HEK293 (cell line): ENCODE measurements around the gene OVOL3.

ENCODE experiments used
- CTCF ChIA-PET: fragments of 350-600 bp; formaldehyde crosslinking; extraction: SDS; loops from one replicate; lab custom pipeline; 2021; ENCODE audit warnings: antibody characterized with exemption; lab: Yijun Ruan, JAX
- POLR2A ChIA-PET: fragments of 300-600 bp; formaldehyde crosslinking; extraction: SDS; loops from one replicate; lab custom pipeline; 2020; ENCODE audit warnings: antibody characterized with exemption, inconsistent platforms; lab: Yijun Ruan, JAX
- H3K27ac ChIP-seq: fragments of 200-500 bp; sonication (Bioruptor generic); 2 replicates; pipeline ENCODE4 v1.5.1; 2014; ENCODE audit warnings: low read depth, low read length, control low read depth, inconsistent platforms; ENCODE audit errors: extremely low read depth
- H3K36me3 ChIP-seq, 2 experiments: fragments of 200-500 bp in 1 of 2; sonication (Bioruptor generic) in 1 of 2; 1 replicate in 1 of 2; 2 replicates in 1 of 2; pipeline ENCODE4 v1.5.1; 2014 to 2017; ENCODE audit warnings: inconsistent platforms in 2 of 2, low read length in 2 of 2; ENCODE audit not compliant: control insufficient read depth in 2 of 2, insufficient read depth in 1 of 2
- H3K4me1 ChIP-seq: fragments of 200-500 bp; sonication (Bioruptor generic); 2 replicates; pipeline ENCODE4 v1.5.1; 2014; ENCODE audit warnings: mild to moderate bottlenecking, low read length, inconsistent platforms; ENCODE audit not compliant: control insufficient read depth, insufficient read depth
- H3K4me3 ChIP-seq: 2 replicates; pipeline ENCODE4 v1.5.1; 2011; ENCODE audit warnings: low read depth, mild to moderate bottlenecking, control low read depth, low read length, moderate library complexity
- H3K9me3 ChIP-seq: fragments of 200-500 bp; sonication (Bioruptor generic); 2 replicates; pipeline ENCODE4 v1.5.1; 2014; ENCODE audit warnings: low read depth, low read length, inconsistent platforms; ENCODE audit not compliant: control insufficient read depth, insufficient read depth
- EGR2 ChIP-seq: fragments of 450-650 bp; formaldehyde crosslinking; IDR thresholded peaks from 2 replicates; pipeline ENCODE4 v1.5.1; 2016; ENCODE audit warnings: low read depth, missing biosample characterization, missing genetic modification characterization
- FEZF1 ChIP-seq: fragments of 450-650 bp; formaldehyde crosslinking; IDR thresholded peaks from 2 replicates; pipeline ENCODE4 v1.5.1; 2016; ENCODE audit warnings: missing biosample characterization, missing genetic modification characterization
- GLI4 ChIP-seq: fragments of 450-650 bp; formaldehyde crosslinking; IDR thresholded peaks from 2 replicates; pipeline ENCODE4 v1.5.1; 2016; ENCODE audit warnings: missing biosample characterization, missing genetic modification characterization
- KLF10 ChIP-seq: fragments of 450-650 bp; IDR thresholded peaks from 2 replicates; pipeline ENCODE4 v1.5.1; 2018; ENCODE audit warnings: missing biosample characterization, mild to moderate bottlenecking, missing genetic modification characterization
- PRDM1 ChIP-seq: fragments of 450-650 bp; formaldehyde crosslinking; IDR thresholded peaks from 2 replicates; pipeline ENCODE4; 2016; ENCODE audit warnings: missing biosample characterization, missing genetic modification characterization
- REST ChIP-seq: fragments of 450-650 bp; formaldehyde crosslinking; IDR thresholded peaks from 2 replicates; pipeline ENCODE4 v1.5.1; 2016; ENCODE audit warnings: missing biosample characterization, missing genetic modification characterization
- SCRT2 ChIP-seq: fragments of 450-650 bp; formaldehyde crosslinking; IDR thresholded peaks from 2 replicates; pipeline ENCODE4 v1.5.1; 2016; ENCODE audit warnings: missing biosample characterization, missing genetic modification characterization
- SP2 ChIP-seq: fragments of 450-650 bp; formaldehyde crosslinking; IDR thresholded peaks from 2 replicates; pipeline ENCODE4 v1.5.1; 2016; ENCODE audit warnings: missing biosample characterization, missing genetic modification characterization
- TCF7L2 ChIP-seq: IDR thresholded peaks from 2 replicates; pipeline ENCODE4 v1.6.1; 2011; ENCODE audit warnings: low read depth, mild to moderate bottlenecking, inconsistent platforms, low read length, moderate library complexity, borderline replicate concordance
- YY1 ChIP-seq: fragments of 450-650 bp; formaldehyde crosslinking; IDR thresholded peaks from 2 replicates; pipeline ENCODE4 v1.5.1; 2018; ENCODE audit warnings: missing biosample characterization, missing genetic modification characterization
- ZFHX2 ChIP-seq: fragments of 450-650 bp; formaldehyde crosslinking; conservative IDR thresholded peaks from 2 replicates; pipeline ENCODE4 v1.5.1; 2016; ENCODE audit warnings: missing biosample characterization, missing genetic modification characterization
- ZNF121 ChIP-seq: fragments of 450-650 bp; formaldehyde crosslinking; IDR thresholded peaks from 2 replicates; pipeline ENCODE4 v1.5.1; 2016; ENCODE audit warnings: missing biosample characterization, missing genetic modification characterization
- ZNF19 ChIP-seq: fragments of 450-650 bp; formaldehyde crosslinking; IDR thresholded peaks from 2 replicates; pipeline ENCODE4; 2016; ENCODE audit warnings: missing biosample characterization, missing genetic modification characterization, low read depth
- ZNF404 ChIP-seq: fragments of 450-650 bp; formaldehyde crosslinking; IDR thresholded peaks from 2 replicates; pipeline ENCODE4 v1.5.1; 2017; ENCODE audit warnings: missing biosample characterization, missing genetic modification characterization
- ZNF433 ChIP-seq: fragments of 450-650 bp; formaldehyde crosslinking; IDR thresholded peaks from 2 replicates; pipeline ENCODE4 v1.5.1; 2016; ENCODE audit warnings: missing biosample characterization, missing genetic modification characterization, low read depth
- ZNF521 ChIP-seq: fragments of 450-650 bp; formaldehyde crosslinking; IDR thresholded peaks from 2 replicates; pipeline ENCODE4 v1.5.1; 2017; ENCODE audit warnings: missing biosample characterization, mild to moderate bottlenecking, missing genetic modification characterization
- ZNF549 ChIP-seq: fragments of 450-650 bp; IDR thresholded peaks from 2 replicates; pipeline ENCODE4 v1.5.1; 2018; ENCODE audit warnings: missing biosample characterization, missing genetic modification characterization, mild to moderate bottlenecking, inconsistent platforms, moderate library complexity
- ZNF571 ChIP-seq: fragments of 450-650 bp; formaldehyde crosslinking; IDR thresholded peaks from 2 replicates; pipeline ENCODE4 v1.5.0; 2017; ENCODE audit warnings: missing biosample characterization, missing genetic modification characterization
- ZNF585B ChIP-seq: fragments of 450-650 bp; formaldehyde crosslinking; IDR thresholded peaks from 2 replicates; pipeline ENCODE4 v1.5.1; 2016; ENCODE audit warnings: missing biosample characterization, missing genetic modification characterization
- ZNF600 ChIP-seq: fragments of 450-650 bp; formaldehyde crosslinking; IDR thresholded peaks from 2 replicates; pipeline ENCODE4 v1.5.1; 2016; ENCODE audit warnings: missing biosample characterization, missing genetic modification characterization
- ZNF658 ChIP-seq: fragments of 450-650 bp; formaldehyde crosslinking; IDR thresholded peaks from 2 replicates; pipeline ENCODE4; 2016; ENCODE audit warnings: missing biosample characterization, missing genetic modification characterization
- TF ChIP-seq, protein P1 (sequence below): fragments of 450-650 bp; formaldehyde crosslinking; conservative IDR thresholded peaks from 2 replicates; pipeline ENCODE4 v1.5.1; 2016; ENCODE audit warnings: low read depth, missing biosample characterization, missing genetic modification characterization
- TF ChIP-seq, protein P2 (sequence below): fragments of 450-650 bp; IDR thresholded peaks from 2 replicates; pipeline ENCODE4 v1.5.1; 2018; ENCODE audit warnings: missing biosample characterization, missing genetic modification characterization

The OVOL3 gene

DNA sequence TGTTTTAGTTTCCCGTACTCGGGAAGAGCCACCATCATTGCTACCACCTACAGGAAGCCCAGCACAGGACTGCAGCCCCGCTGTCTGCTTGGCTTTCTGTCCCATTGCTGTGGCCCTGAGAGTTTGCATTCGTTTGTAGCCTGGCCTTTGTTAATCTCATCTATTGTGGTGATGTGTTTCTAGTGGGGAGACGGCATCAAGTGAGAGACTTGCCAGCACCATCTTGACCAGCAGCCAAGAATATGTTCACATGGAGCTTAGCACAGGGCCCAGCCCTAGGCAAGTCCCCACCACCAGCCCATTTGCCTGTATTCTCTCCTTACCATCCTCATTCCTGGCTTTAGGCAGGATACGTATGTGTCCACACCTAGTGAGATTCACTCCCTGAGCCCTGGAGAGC lies 17.3 kb upstream of the OVOL3 start (continued):
- TF ChIP-seq ZNF521 (no peak), ZNF121 (tag by site-specific recombination) (no peak), KLF10 (tag by site-specific recombination) (no peak), PRDM1 (tag by site-specific recombination) (no peak), YY1 (no peak)

GRCh38 chr19:36097036-36097435 lies 13.9 kb upstream of the OVOL3 start:
- Histone ChIP-seq H3K9me3 (no peaks in the 10 kb centered on the region), H3K36me3 (peaks cover 85 to 96% of the 10 kb centered on the region in 2 experiments), H3K4me1 (no peaks in the 10 kb centered on the region), H3K4me3 (no peak overlapping the region), H3K27ac (no peak overlapping the region; the same call in 1 of the 2 replicates)
- CTCF ChIA-PET, result interaction anchor here (0.7 to 2.1 kb wide), 2 partner anchors 31 to 41 kb away, joined by 3 to 7 read pairs; no protein-coding TSS in a partner anchor
- TF ChIP-seq EGR2 (tag by site-specific recombination), result peak; percentile 64
- TF ChIP-seq ZFHX2 (tag by site-specific recombination), result 0 out of 2 replicates have a peak, but pooled peaks have one; percentile 19
- TF ChIP-seq, protein P1, sequence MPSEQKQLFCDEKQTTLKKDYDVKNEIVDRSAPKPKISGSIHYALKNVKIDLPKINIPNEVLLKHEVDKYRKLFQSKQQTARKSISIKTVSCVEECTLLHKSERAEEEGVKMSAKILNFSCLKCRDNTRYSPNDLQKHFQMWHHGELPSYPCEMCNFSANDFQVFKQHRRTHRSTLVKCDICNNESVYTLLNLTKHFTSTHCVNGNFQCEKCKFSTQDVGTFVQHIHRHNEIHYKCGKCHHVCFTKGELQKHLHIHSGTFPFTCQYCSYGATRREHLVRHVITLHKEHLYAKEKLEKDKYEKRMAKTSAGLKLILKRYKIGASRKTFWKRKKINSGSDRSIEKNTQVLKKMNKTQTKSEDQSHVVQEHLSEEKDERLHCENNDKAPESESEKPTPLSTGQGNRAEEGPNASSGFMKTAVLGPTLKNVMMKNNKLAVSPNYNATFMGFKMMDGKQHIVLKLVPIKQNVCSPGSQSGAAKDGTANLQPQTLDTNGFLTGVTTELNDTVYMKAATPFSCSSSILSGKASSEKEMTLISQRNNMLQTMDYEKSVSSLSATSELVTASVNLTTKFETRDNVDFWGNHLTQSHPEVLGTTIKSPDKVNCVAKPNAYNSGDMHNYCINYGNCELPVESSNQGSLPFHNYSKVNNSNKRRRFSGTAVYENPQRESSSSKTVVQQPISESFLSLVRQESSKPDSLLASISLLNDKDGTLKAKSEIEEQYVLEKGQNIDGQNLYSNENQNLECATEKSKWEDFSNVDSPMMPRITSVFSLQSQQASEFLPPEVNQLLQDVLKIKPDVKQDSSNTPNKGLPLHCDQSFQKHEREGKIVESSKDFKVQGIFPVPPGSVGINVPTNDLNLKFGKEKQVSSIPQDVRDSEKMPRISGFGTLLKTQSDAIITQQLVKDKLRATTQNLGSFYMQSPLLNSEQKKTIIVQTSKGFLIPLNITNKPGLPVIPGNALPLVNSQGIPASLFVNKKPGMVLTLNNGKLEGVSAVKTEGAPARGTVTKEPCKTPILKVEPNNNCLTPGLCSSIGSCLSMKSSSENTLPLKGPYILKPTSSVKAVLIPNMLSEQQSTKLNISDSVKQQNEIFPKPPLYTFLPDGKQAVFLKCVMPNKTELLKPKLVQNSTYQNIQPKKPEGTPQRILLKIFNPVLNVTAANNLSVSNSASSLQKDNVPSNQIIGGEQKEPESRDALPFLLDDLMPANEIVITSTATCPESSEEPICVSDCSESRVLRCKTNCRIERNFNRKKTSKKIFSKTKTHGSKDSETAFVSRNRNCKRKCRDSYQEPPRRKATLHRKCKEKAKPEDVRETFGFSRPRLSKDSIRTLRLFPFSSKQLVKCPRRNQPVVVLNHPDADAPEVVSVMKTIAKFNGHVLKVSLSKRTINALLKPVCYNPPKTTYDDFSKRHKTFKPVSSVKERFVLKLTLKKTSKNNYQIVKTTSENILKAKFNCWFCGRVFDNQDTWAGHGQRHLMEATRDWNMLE, result no peak
- TF ChIP-seq ZNF600 (tag by site-specific recombination), result peak; percentile 58; the same call in 1 of the 2 replicates
- POLR2A ChIA-PET, result interaction anchor here (0.6 to 0.9 kb wide), 2 partner anchors 13 to 280 kb away, joined by 3 to 4 read pairs; no protein-coding TSS in a partner anchor

- Histone ChIP-seq H3K4me3 (no peak overlapping the region), H3K27ac (peak overlapping the region; percentile 58; the same call in 1 of the 2 replicates), H3K9me3 (no peaks in the 10 kb centered on the region), H3K4me1 (no peaks in the 10 kb centered on the region), H3K36me3 (peaks cover 85 to 95% of the 10 kb centered on the region in 2 experiments)
- ChIA-PET CTCF (interaction anchor here (4.4 kb wide), 1 partner anchor 38 kb away, joined by 21 read pairs; no protein-coding TSS in a partner anchor), POLR2A (interaction anchor here (0.6 to 2.0 kb wide), 3 partner anchors 10 to 29 kb away, joined by 3 to 9 read pairs (median 5); partner anchors contain the start of genes POLR2I and TBCB)
- TF ChIP-seq ZNF571 (tag by site-specific recombination) (no peak), ZNF433 (no peak), ZNF658 (tag by site-specific recombination) (no peak), TCF7L2 (no peak), SCRT2 (tag by site-specific recombination) (no peak), KLF10 (tag by site-specific recombination) (no peak), ZNF19 (tag by site-specific recombination) (no peak), ZNF549 (tag by site-specific recombination) (no peak), SP2 (tag by site-specific recombination) (no peak), FEZF1 (tag by site-specific recombination) (no peak), ZNF404 (tag by site-specific recombination) (no peak), GLI4 (no peak), REST (tag by site-specific recombination) (no peak), ZNF585B (no peak)
- TF ChIP-seq, protein P2, sequence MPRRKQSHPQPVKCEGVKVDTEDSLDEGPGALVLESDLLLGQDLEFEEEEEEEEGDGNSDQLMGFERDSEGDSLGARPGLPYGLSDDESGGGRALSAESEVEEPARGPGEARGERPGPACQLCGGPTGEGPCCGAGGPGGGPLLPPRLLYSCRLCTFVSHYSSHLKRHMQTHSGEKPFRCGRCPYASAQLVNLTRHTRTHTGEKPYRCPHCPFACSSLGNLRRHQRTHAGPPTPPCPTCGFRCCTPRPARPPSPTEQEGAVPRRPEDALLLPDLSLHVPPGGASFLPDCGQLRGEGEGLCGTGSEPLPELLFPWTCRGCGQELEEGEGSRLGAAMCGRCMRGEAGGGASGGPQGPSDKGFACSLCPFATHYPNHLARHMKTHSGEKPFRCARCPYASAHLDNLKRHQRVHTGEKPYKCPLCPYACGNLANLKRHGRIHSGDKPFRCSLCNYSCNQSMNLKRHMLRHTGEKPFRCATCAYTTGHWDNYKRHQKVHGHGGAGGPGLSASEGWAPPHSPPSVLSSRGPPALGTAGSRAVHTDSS (tag by site-specific recombination), result no peak
Observed at GRCh38 chr19:36099166-36099785, 11.7 kb upstream of the OVOL3 start.
